ENCODE measurements around the gene IFITM10.

IFITM10 gene

GRCh38 chr11:1728931-1729691, 21.3 kb downstream of the IFITM10 start:
- Histone ChIP-seq H3K4me1 (ENCODE audit: control insufficient read depth, insufficient read depth, low read length) (no peaks in the 10 kb centered on the region), H3K9me3 (ENCODE audit: control insufficient read depth, insufficient read depth, low read length) (no peaks in the 10 kb centered on the region), H3K27me3 (ENCODE audit: control insufficient read depth, insufficient read depth, low read length) (no peaks in the 10 kb centered on the region), H3K9ac (ENCODE audit: low read depth, low read length) (no peak overlapping the region), H3K36me3 (ENCODE audit: control insufficient read depth, insufficient read depth, low read length) (no peaks in the 10 kb centered on the region), H3K4me3 (ENCODE audit: low read depth, low read length) (no peak overlapping the region)

- Histone ChIP-seq H3K4me3 (ENCODE audit: low read depth, low read length) (no peak overlapping the region), H3K9ac (ENCODE audit: low read depth, low read length) (no peak overlapping the region), H3K9me3 (ENCODE audit: control insufficient read depth, insufficient read depth, low read length) (no peaks in the 10 kb centered on the region), H3K4me1 (ENCODE audit: control insufficient read depth, insufficient read depth, low read length) (no peaks in the 10 kb centered on the region), H3K36me3 (ENCODE audit: control insufficient read depth, insufficient read depth, low read length) (no peaks in the 10 kb centered on the region), H3K27me3 (ENCODE audit: control insufficient read depth, insufficient read depth, low read length) (no peaks in the 10 kb centered on the region)
These were observed 22.1 kb downstream of the IFITM10 start for GRCh38 chr11:1728301-1728700.

GRCh38 chr11:1727861-1728260, 22.5 kb downstream of the IFITM10 start:
- H3K4me3 ChIP-seq (ENCODE audit: low read depth, low read length), result no peak overlapping the region
- no peaks in the 10 kb centered on the region for H3K9me3 ChIP-seq (ENCODE audit: control insufficient read depth, insufficient read depth, low read length)
- no peaks in the 10 kb centered on the region for H3K36me3 ChIP-seq (ENCODE audit: control insufficient read depth, insufficient read depth, low read length)
- H3K27me3 ChIP-seq (ENCODE audit: control insufficient read depth, insufficient read depth, low read length), result no peaks in the 10 kb centered on the region
- H3K4me1 ChIP-seq (ENCODE audit: control insufficient read depth, insufficient read depth, low read length), result no peaks in the 10 kb centered on the region
- H3K9ac ChIP-seq (ENCODE audit: low read depth, low read length), result no peak overlapping the region

- Histone ChIP-seq H3K27me3 (ENCODE audit: control insufficient read depth, insufficient read depth, low read length) (no peaks in the 10 kb centered on the region), H3K9me3 (ENCODE audit: control insufficient read depth, insufficient read depth, low read length) (no peaks in the 10 kb centered on the region), H3K4me1 (ENCODE audit: control insufficient read depth, insufficient read depth, low read length) (no peaks in the 10 kb centered on the region), H3K9ac (ENCODE audit: low read depth, low read length) (no peak overlapping the region), H3K4me3 (ENCODE audit: low read depth, low read length) (no peak overlapping the region), H3K36me3 (ENCODE audit: control insufficient read depth, insufficient read depth, low read length) (no peaks in the 10 kb centered on the region)
These were observed 23.2 kb downstream of the IFITM10 start for GRCh38 chr11:1727096-1727690.

GRCh38 chr11:1719781-1720180, 30.6 kb downstream of the IFITM10 start:
- Histone ChIP-seq H3K27me3 (ENCODE audit: control insufficient read depth, insufficient read depth, low read length) (no peaks in the 10 kb centered on the region), H3K9me3 (ENCODE audit: control insufficient read depth, insufficient read depth, low read length) (no peaks in the 10 kb centered on the region), H3K9ac (ENCODE audit: low read depth, low read length) (no peak overlapping the region), H3K4me1 (ENCODE audit: control insufficient read depth, insufficient read depth, low read length) (no peaks in the 10 kb centered on the region), H3K36me3 (ENCODE audit: control insufficient read depth, insufficient read depth, low read length) (no peaks in the 10 kb centered on the region), H3K4me3 (ENCODE audit: low read depth, low read length) (no peak overlapping the region)

- no peaks in the 10 kb centered on the region for H3K4me1 ChIP-seq (ENCODE audit: control insufficient read depth, insufficient read depth, low read length)
- H3K9ac ChIP-seq (ENCODE audit: low read depth, low read length), result no peak overlapping the region
- no peaks in the 10 kb centered on the region for H3K27me3 ChIP-seq (ENCODE audit: control insufficient read depth, insufficient read depth, low read length)
- no peak overlapping the region for H3K4me3 ChIP-seq (ENCODE audit: low read depth, low read length)
- no peaks in the 10 kb centered on the region for H3K36me3 ChIP-seq (ENCODE audit: control insufficient read depth, insufficient read depth, low read length)
- no peaks in the 10 kb centered on the region for H3K9me3 ChIP-seq (ENCODE audit: control insufficient read depth, insufficient read depth, low read length)
These were observed 32.1 kb downstream of the IFITM10 start for GRCh38 chr11:1718326-1718725.

- H3K4me1 ChIP-seq (ENCODE audit: control insufficient read depth, insufficient read depth, low read length), result no peaks in the 10 kb centered on the region
- H3K9me3 ChIP-seq (ENCODE audit: control insufficient read depth, insufficient read depth, low read length), result no peaks in the 10 kb centered on the region
- no peaks in the 10 kb centered on the region for H3K27me3 ChIP-seq (ENCODE audit: control insufficient read depth, insufficient read depth, low read length)
- no peak overlapping the region for H3K4me3 ChIP-seq (ENCODE audit: low read depth, low read length)
- H3K9ac ChIP-seq (ENCODE audit: low read depth, low read length), result no peak overlapping the region
- H3K36me3 ChIP-seq (ENCODE audit: control insufficient read depth, insufficient read depth, low read length), result no peaks in the 10 kb centered on the region
These were observed 32.6 kb downstream of the IFITM10 start for GRCh38 chr11:1717745-1718144.

GRCh38 chr11:1714908-1715885, 35.2 kb downstream of the IFITM10 start:
- Histone ChIP-seq H3K27me3 (ENCODE audit: control insufficient read depth, insufficient read depth, low read length) (no peaks in the 10 kb centered on the region), H3K4me3 (ENCODE audit: low read depth, low read length) (no peak overlapping the region), H3K4me1 (ENCODE audit: control insufficient read depth, insufficient read depth, low read length) (no peaks in the 10 kb centered on the region), H3K9me3 (ENCODE audit: control insufficient read depth, insufficient read depth, low read length) (no peaks in the 10 kb centered on the region), H3K9ac (ENCODE audit: low read depth, low read length) (no peak overlapping the region), H3K36me3 (ENCODE audit: control insufficient read depth, insufficient read depth, low read length) (no peaks in the 10 kb centered on the region)

- Histone ChIP-seq H3K9me3 (ENCODE audit: control insufficient read depth, insufficient read depth, low read length) (no peaks in the 10 kb centered on the region), H3K4me3 (ENCODE audit: low read depth, low read length) (no peak overlapping the region), H3K9ac (ENCODE audit: low read depth, low read length) (no peak overlapping the region), H3K4me1 (ENCODE audit: control insufficient read depth, insufficient read depth, low read length) (no peaks in the 10 kb centered on the region), H3K27me3 (ENCODE audit: control insufficient read depth, insufficient read depth, low read length) (peaks cover 4% of the 10 kb centered on the region), H3K36me3 (ENCODE audit: control insufficient read depth, insufficient read depth, low read length) (no peaks in the 10 kb centered on the region)
These were observed 41.7 kb downstream of the IFITM10 start for GRCh38 chr11:1708716-1709115.

- no peaks in the 10 kb centered on the region for H3K36me3 ChIP-seq (ENCODE audit: control insufficient read depth, insufficient read depth, low read length)
- peaks cover 4% of the 10 kb centered on the region for H3K27me3 ChIP-seq (ENCODE audit: control insufficient read depth, insufficient read depth, low read length)
- H3K9me3 ChIP-seq (ENCODE audit: control insufficient read depth, insufficient read depth, low read length), result no peaks in the 10 kb centered on the region
- H3K4me1 ChIP-seq (ENCODE audit: control insufficient read depth, insufficient read depth, low read length), result no peaks in the 10 kb centered on the region
- no peak overlapping the region for H3K9ac ChIP-seq (ENCODE audit: low read depth, low read length)
- no peak overlapping the region for H3K4me3 ChIP-seq (ENCODE audit: low read depth, low read length)
These were observed 42.6 kb downstream of the IFITM10 start for GRCh38 chr11:1707751-1708150.

- H3K9me3 ChIP-seq (ENCODE audit: control insufficient read depth, insufficient read depth, low read length), result no peaks in the 10 kb centered on the region
- no peaks in the 10 kb centered on the region for H3K36me3 ChIP-seq (ENCODE audit: control insufficient read depth, insufficient read depth, low read length)
- no peak overlapping the region for H3K4me3 ChIP-seq (ENCODE audit: low read depth, low read length)
- H3K9ac ChIP-seq (ENCODE audit: low read depth, low read length), result no peak overlapping the region
- peaks cover 4% of the 10 kb centered on the region for H3K27me3 ChIP-seq (ENCODE audit: control insufficient read depth, insufficient read depth, low read length)
- H3K4me1 ChIP-seq (ENCODE audit: control insufficient read depth, insufficient read depth, low read length), result no peaks in the 10 kb centered on the region
These were observed 43.6 kb downstream of the IFITM10 start for GRCh38 chr11:1706634-1707400.
